Measurements from ENCODE around the gene PROB1. TPM values are rescaled to one million over a fixed set of nuclear protein-coding genes. Genes with fewer than 3 reads are reported as not detected.

The PROB1 gene
- total RNA-seq, 1 experiment from 2014 or later, result 0.82 TPM

GRCh38 chr5:139379626-139380449 lies 15.1 kb downstream of the PROB1 start:
- Histone ChIP-seq H3K4me1 (ENCODE audit: insufficient read depth, low read length, poor library complexity, severe bottlenecking) (no peaks in the 10 kb centered on the region), H3K36me3 (ENCODE audit: insufficient read depth, low read length, poor library complexity, severe bottlenecking) (no peaks in the 10 kb centered on the region), H3K4me3 (ENCODE audit: low read depth, low read length, poor library complexity, severe bottlenecking) (no peak overlapping the region), H3K27me3 (replicated peaks; ENCODE audit: insufficient read depth, low read depth, low read length, poor library complexity) (no peaks in the 10 kb centered on the region), H3K9me3 (ENCODE audit: low read depth, low read length, poor library complexity, severe bottlenecking) (no peaks in the 10 kb centered on the region), H3K27ac (ENCODE audit: low read depth, low read length, poor library complexity, severe bottlenecking) (no peak overlapping the region)
- no TSS peak for BruUV-seq (replicated peaks)
- no peak for DNase-seq (ENCODE audit: low spot score)
- intact Hi-C loops (cut with micrococcal nuclease; ENCODE audit: unreplicated experiment), result no loop called here
- TF ChIP-seq EZH2 (IDR thresholded peaks at IDR 0.05; ENCODE audit: borderline replicate concordance, low read depth, low read length, poor library complexity, severe bottlenecking) (no peak), CTCF (conservative IDR thresholded peaks at IDR 0.05; ENCODE audit: low read depth, low read length) (no peak)
- POLR2A ChIA-PET (ENCODE audit: low non-redundant PET), result no interaction called here
- CTCF ChIA-PET, result no interaction called here

GRCh38 chr5:139378941-139379361 lies 16.0 kb downstream of the PROB1 start:
- Histone ChIP-seq H3K9me3 (ENCODE audit: low read depth, low read length, poor library complexity, severe bottlenecking) (no peaks in the 10 kb centered on the region), H3K27ac (ENCODE audit: low read depth, low read length, poor library complexity, severe bottlenecking) (no peak overlapping the region), H3K4me3 (ENCODE audit: low read depth, low read length, poor library complexity, severe bottlenecking) (no peak overlapping the region), H3K4me1 (ENCODE audit: insufficient read depth, low read length, poor library complexity, severe bottlenecking) (no peaks in the 10 kb centered on the region), H3K27me3 (replicated peaks; ENCODE audit: insufficient read depth, low read depth, low read length, poor library complexity) (no peaks in the 10 kb centered on the region), H3K36me3 (ENCODE audit: insufficient read depth, low read length, poor library complexity, severe bottlenecking) (no peaks in the 10 kb centered on the region)
- DNase-seq (ENCODE audit: low spot score), result no peak
- BruUV-seq (replicated peaks), result no TSS peak
- no peak for TF ChIP-seq EZH2 (IDR thresholded peaks at IDR 0.05; ENCODE audit: borderline replicate concordance, low read depth, low read length, poor library complexity, severe bottlenecking)
- no peak for TF ChIP-seq CTCF (conservative IDR thresholded peaks at IDR 0.05; ENCODE audit: low read depth, low read length)
- ChIA-PET POLR2A (ENCODE audit: low non-redundant PET) (no interaction called here), CTCF (interaction anchor here (0.5 kb wide), 1 partner anchor 52 kb away, joined by 4 read pairs; no protein-coding TSS in a partner anchor)
- intact Hi-C loops (cut with micrococcal nuclease; ENCODE audit: unreplicated experiment), result no loop called here

GRCh38 chr5:139378101-139378825 lies 16.6 kb downstream of the PROB1 start:
- DNase-seq (ENCODE audit: low spot score), result no peak
- H3K9me3 ChIP-seq (ENCODE audit: low read depth, low read length, poor library complexity, severe bottlenecking), result no peaks in the 10 kb centered on the region
- H3K4me1 ChIP-seq (ENCODE audit: insufficient read depth, low read length, poor library complexity, severe bottlenecking), result no peaks in the 10 kb centered on the region
- no TSS peak for BruUV-seq (replicated peaks)
- intact Hi-C loops (cut with micrococcal nuclease; ENCODE audit: unreplicated experiment), result no loop called here
- CTCF ChIA-PET, result interaction anchor here (0.5 kb wide), 1 partner anchor 51 kb away, joined by 4 read pairs; no protein-coding TSS in a partner anchor
- H3K27me3 ChIP-seq (replicated peaks; ENCODE audit: insufficient read depth, low read depth, low read length, poor library complexity), result no peaks in the 10 kb centered on the region
- H3K4me3 ChIP-seq (ENCODE audit: low read depth, low read length, poor library complexity, severe bottlenecking), result no peak overlapping the region
- no peak overlapping the region for H3K27ac ChIP-seq (ENCODE audit: low read depth, low read length, poor library complexity, severe bottlenecking)
- H3K36me3 ChIP-seq (ENCODE audit: insufficient read depth, low read length, poor library complexity, severe bottlenecking), result no peaks in the 10 kb centered on the region
- POLR2A ChIA-PET (ENCODE audit: low non-redundant PET), result no interaction called here
- TF ChIP-seq EZH2 (IDR thresholded peaks at IDR 0.05; ENCODE audit: borderline replicate concordance, low read depth, low read length, poor library complexity, severe bottlenecking) (no peak), CTCF (conservative IDR thresholded peaks at IDR 0.05; ENCODE audit: low read depth, low read length) (no peak)
